Measurements from ENCODE around the gene PSMB5.

PSMB5 gene

DNA sequence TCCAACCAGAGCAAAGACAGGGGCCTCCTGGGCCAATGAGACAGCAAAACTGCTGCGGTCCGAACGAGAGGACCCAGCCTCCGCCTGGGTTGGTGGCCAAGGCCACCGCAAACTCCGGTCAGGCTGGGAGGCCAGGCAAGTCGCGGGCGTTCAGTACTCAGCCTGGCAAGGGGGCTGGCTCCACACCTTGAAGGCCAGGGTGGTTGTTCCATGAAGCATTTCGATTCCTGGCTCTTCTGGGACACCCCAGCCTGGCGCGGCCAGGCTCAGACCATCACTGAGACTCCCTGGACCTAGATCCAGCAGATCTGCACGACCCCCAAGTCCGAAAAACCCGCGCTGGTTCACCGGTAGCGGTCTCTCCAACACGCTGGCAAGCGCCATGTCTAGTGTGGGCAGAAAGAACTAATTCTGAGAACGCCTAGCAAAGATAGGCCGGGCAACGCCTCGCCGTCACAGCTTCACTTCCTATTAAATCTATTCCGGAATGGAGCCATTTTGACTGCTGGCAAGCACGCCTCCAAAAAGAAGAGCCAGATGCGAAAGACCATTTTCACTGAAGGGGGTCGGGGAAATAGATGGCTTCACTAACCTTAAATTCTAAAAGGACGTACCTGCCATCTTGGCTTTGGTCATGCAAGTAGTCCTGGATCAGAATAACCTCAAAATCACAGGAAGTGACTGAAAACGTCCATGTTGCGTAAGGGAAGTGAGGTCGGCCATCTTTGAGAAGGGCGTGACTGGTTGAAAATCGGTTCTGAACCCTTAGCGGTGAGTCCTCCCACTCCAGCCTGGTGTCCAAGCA is at the start of gene PSMB5:
PSMB5 (minus strand) TSS at position 403 of the 805 bp plus-strand sequence; CDS start at position 384, 19 bp downstream.
- peak; percentile 95 for DNase-seq (ENCODE audit: low read depth)

DNA sequence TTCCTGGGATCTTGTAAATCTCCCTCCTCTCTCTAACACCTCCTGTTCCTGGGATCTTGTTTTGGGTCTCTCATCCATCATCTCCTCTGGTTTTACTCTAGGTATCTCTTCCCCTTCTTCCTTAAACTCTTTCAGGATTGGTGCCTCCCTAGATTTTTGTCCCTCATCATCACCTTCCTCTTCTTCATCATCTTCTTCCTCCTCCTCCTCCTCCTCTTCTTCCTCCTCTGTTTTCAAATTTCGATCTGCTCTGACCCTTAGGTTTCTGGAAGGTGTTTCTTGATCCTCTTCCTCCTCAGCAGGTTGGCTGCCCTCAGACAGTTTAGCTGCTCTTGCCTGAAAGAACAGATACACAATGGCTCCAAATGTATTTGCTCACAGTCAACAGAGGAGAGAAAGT is 45.8 kb upstream of the PSMB5 start:
- no peak for DNase-seq (ENCODE audit: low read depth)

- peak; percentile 82 for DNase-seq (ENCODE audit: low read depth)
Observed at GRCh38 chr14:23079716-23080115, 45.0 kb upstream of the PSMB5 start.

DNA sequence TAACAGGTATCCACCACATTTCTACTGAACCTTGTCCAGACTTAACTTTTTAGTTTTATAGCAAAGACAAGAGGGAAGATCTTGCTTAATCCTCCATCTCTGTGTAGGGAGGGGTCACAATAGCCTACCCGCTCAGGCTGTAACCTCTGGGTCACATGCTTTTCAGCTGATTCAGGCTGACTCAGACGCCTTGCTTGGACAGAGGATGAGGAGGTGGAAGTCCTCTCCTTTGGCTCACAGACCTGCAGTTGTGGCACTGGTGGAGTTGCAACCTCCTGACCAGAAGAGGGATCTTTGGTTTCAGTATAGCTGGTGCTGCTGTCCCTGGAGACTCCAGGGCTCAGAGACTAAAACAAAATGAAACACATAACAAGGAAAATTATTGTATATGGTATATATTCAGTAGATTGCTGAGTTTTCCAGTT is 44.0 kb upstream of the PSMB5 start:
- peak; percentile 99 for DNase-seq (ENCODE audit: low read depth)

DNA sequence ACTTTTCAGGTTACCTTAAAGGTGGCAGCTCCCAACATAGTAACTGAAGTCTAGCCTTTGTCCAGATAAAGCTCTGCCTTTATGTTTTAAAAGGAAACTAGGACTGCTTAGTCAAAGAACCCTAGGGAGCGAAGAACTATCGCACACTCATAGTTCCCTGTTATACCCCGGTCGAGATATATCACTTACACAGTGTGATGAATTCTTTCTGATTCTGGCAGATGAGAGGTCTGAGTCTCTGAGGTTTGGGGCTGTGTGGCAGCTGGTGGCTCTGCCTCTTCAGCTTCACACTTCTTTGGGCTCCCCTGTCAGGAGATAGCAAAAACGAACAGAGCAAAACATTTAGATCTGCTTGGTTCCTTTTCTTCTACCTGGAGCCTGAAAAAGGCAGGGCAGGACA is 43.3 kb upstream of the PSMB5 start:
- no peak for DNase-seq (ENCODE audit: low read depth)

DNA sequence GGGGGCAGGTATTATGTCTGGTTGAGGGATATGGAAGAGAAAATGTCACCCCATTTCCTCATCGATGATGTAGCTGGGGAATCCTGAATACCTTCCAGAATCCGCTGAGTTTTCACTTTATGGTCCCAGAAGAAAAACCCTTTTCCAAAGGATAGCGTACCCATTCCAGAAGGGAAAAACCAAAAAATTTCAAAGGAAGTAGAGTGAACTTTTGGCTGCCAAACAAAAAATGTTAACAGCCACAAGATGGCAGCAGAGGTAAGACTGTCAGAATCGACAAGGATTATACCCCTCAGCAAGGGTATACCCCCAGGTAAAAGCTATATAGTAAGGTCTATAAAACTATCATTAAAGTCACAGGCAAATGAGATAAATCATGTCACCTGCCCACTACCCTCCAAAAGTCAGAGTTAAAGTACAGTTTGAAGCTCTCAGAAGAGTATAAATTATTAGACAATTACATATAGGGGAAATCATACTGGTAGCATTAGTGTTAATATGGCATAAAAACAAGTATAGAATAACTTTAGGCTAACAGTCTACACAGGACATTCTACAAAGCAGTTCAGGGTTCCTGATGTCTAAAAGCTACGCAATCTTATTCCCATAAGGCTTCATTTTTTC is 42.2 kb upstream of the PSMB5 start:
- peak; percentile 55 for DNase-seq (ENCODE audit: low read depth)

DNA sequence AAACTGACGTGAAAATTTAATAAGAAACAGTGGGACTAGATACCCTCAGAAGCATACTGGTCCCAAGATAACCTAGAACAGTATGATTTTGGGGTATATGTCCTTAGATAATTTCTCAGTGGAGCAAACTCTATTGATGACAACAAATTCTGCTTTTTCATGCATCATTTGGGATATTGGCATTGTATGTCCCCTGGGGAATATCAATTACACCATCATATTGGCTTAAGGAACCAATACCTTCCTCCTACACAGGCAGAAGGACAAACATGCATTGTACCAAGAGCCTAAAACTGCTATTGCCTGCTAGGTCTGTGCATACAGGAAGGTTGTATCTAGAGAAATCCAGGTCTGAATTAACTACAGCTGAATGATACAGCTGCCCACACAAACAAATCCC is 40.2 kb upstream of the PSMB5 start:
- DNase-seq (ENCODE audit: low read depth) = no peak

GRCh38 chr14:23071921-23072539 is 37.3 kb upstream of the PSMB5 start:
- peak; percentile 33 for DNase-seq (ENCODE audit: low read depth)

GRCh38 chr14:23071244-23071920 is 36.7 kb upstream of the PSMB5 start:
- peak; percentile 93 for DNase-seq (ENCODE audit: low read depth)

GRCh38 chr14:23070262-23071129 is 35.8 kb upstream of the PSMB5 start:
- peak; percentile 28 for DNase-seq (ENCODE audit: low read depth)

DNA sequence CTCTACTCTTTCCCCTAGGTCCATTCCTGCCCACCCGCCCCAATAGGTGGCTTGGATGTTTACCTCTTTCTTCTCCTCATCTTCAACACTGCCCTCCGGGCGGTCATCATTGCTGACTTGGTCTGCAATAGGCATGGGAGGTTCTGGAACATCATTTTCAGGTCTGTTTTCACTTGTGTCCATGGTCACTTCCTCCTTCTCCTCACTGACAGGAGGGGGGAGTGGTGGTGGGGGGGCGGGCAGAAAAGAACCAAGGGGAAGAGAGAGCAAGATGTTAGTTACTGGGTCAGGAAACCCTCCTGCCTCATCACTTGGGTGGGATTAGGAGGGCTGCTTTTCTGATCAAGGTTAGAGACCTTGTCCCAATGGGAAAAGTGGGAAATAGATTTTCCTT is 34.7 kb upstream of the PSMB5 start:
- no peak for DNase-seq (ENCODE audit: low read depth)

GRCh38 chr14:23068789-23069412 is 34.2 kb upstream of the PSMB5 start:
- DNase-seq (ENCODE audit: low read depth) = peak; percentile 93

- DNase-seq (ENCODE audit: low read depth) = peak; percentile 18
Observed at GRCh38 chr14:23067847-23068788, 33.4 kb upstream of the PSMB5 start.

DNA sequence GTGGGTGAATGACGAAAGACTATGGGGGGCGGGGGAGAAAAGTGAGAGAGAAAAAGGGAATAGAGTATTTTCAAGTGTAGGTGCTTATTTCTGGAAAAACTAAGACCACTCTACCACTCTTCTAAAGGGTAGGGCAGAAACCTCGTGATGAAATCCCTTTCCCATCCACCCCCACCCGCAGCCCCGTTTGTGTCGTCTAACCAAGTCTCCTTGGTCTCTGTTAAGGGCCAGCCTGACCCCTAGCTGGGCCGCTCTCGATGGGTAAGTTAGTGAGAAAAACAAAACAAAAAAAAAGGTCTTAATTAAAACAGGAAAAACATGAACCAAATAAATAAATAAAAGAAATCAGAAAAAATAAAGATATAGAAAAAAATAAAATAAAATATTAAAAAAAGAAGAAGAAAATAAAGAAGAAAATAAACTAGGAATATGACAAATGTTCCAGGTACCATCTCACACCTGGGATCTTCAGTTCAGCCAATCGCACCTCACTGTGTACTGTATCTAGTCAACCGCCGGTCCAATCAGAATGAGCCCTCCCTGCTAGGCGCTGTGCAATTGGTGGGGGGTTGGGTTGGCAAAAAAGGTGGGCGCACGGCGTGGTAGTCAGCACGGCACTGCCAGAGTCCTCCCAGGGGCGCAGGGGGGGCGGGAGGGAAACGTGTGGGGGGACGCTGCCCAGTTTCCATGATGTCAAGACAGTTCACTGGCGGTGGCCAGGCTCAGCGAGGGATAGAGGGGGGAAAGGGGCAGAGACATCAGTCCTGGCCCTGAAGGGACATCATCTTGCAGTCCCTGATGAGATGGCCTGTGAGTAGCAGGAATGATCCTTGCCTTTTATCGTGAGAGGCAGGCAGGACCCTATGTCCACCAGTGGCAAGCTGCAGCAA is 32.4 kb upstream of the PSMB5 start:
- no peak for DNase-seq (ENCODE audit: low read depth)

DNA sequence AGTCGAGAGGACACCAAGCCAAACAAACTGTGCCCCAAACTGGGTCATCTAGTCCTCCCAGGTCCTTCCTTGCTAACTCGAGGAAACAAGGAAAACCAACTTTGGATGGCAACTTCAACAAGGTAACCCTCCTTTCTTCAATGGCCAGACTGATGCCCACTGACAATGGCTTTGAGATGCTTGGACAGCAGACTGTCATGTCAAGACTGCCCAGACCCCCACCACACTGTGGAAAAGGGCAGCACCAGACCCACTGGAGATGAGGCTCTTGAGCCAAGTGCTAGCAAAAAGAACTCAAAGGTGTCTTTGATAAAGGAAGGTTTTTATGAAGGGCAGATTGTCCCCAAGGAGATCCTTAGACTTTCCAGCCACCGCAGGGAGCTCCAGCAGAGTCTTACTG is 31.7 kb upstream of the PSMB5 start:
- DNase-seq (ENCODE audit: low read depth) = no peak

- DNase-seq (ENCODE audit: low read depth) = no peak
Observed at GRCh38 chr14:23063601-23064000, 28.9 kb upstream of the PSMB5 start.

- DNase-seq (ENCODE audit: low read depth) = peak; percentile 97
Observed at GRCh38 chr14:23062002-23062401, 27.3 kb upstream of the PSMB5 start.

DNA sequence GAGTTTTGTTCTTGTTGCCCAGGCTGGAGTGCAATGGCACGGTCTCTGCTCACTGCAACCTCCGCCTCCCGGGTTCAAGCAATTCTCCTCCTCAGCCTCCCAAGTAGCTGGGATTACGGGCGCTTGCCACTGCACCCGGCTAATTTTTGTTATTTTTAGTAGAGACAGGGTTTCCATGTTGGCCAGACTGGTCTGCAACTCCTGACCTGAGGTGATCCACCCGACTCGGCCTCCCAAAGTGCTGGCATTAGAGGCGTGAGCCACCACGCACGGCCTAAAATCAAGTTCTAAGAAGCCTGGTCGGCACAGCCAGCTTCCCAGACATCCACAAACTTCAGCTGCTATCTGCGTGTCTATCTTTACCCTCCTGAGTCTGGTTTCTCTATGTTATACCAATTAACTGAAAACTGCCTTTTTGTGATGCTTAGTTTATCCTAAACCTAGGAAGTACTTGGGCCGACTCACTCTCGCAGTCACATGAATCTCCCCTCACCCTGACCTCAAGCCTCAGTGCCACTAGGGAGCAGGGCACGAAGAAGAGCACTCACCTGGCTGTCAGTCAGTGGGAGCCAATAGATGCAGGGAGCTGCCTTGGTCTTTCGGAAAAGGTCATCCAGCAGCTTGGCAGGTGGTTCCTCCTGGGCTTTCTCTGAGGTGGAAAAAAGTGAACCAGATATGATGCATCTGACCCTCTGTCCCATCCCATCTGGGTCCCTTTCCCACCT is 26.0 kb upstream of the PSMB5 start:
- no peak for DNase-seq (ENCODE audit: low read depth)
